GM21576 (cell line): ENCODE results near the gene KIR3DL2.
"Not testable (repeated sequence)": the region's sequence is repeated elsewhere in the genome, so short reads cannot be mapped to it uniquely, and the experiment has no call there.

Source experiments
- ATAC-seq: cut with Tn5 transposase; IDR thresholded peaks from one replicate; pipeline ENCODE4 v1.9.1; 2021; ENCODE audit warnings: mild to moderate bottlenecking, moderate library complexity; ENCODE audit not compliant: unreplicated experiment

The KIR3DL2 gene

DNA sequence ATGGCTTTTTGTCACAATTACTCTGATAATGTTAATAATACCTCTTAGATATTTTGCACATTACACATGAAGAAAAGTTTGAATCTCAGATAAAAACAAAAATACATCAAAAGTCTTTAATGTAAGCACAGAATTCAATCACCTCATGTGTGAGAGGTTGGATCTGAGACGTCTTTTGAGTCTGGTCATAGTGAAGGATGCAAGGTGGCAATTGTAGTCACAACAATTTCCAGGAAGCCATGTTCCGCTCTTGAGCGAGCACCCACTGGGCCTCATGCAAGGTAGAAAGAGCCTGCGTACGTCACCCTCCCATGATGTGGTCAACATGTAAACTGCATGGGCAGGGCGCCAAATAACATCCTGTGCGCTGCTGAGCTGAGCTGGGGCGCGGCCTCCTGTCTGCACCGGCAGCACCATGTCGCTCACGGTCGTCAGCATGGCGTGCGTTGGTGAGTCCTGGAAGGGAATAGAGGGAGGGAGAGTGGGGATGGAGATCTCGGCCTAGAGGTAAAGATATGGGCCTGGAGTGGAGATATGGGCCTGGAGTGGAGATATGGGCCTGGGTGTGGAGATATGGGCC lies at the start of gene KIR3DL2:
Gene KIR3DL2, plus strand, starts transcription at position 383 of the 580 bp plus-strand sequence. Its CDS starts 33 bp downstream, at position 416.
- ATAC-seq: not testable (repeated sequence)

DNA sequence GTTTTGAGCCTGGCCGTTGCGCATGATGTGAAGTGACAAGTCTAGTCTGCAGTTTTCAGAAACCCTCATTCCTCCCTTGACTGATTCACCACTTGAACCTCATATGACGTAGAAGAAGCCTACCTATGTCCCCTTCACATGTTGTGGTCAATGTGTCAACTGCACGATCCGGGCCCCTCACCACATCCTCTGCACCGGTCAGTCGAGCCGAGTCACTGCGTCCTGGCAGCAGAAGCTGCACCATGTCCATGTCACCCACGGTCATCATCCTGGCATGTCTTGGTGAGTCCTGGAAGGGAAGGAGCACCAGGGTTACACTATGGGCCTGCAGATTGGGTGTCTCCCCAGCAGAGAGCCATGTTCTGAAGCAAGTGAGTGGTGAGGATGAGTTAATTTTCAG lies 46.8 kb upstream of the KIR3DL2 start, which contains the start of gene KIR2DL4:
Gene KIR2DL4, plus strand, starts transcription at position 201 of the 400 bp plus-strand sequence. Its CDS starts 42 bp downstream, at position 243.
- ATAC-seq: no peak

DNA sequence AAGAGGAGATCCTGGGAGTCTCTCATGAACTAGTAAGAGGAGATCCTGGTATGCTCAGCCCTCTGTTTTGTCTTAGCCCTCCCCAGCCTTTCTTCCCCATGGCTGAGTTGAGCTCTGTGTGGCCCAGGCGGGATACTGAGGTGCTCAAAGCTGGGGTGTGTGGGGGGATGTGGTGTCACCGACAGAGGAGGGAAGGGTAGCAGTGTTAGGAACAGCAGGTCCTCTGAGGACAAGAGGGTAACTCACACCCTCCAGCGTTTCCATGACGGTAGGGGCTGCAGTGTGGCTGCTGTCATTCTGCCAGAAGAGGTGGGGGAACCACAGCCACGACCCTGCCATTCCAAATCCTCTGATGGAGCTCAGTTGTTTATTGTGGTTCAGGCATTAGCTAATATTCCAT lies 46.1 kb upstream of the KIR3DL2 start:
- ATAC-seq: no peak

DNA sequence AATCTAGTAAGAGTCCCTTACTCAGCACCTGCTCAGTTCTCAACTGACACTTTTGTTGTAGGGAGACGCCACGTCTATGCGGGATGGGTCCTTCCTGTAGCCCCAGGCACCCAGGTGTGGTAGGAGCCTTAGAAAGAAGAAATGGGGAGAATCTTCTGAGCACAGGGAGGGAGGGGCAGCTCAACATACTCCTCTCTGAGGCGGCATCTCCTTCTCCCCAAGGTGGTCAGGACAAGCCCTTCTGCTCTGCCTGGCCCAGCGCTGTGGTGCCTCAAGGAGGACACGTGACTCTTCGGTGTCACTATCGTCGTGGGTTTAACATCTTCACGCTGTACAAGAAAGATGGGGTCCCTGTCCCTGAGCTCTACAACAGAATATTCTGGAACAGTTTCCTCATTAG lies 45.7 kb upstream of the KIR3DL2 start:
- ATAC-seq: no peak

DNA sequence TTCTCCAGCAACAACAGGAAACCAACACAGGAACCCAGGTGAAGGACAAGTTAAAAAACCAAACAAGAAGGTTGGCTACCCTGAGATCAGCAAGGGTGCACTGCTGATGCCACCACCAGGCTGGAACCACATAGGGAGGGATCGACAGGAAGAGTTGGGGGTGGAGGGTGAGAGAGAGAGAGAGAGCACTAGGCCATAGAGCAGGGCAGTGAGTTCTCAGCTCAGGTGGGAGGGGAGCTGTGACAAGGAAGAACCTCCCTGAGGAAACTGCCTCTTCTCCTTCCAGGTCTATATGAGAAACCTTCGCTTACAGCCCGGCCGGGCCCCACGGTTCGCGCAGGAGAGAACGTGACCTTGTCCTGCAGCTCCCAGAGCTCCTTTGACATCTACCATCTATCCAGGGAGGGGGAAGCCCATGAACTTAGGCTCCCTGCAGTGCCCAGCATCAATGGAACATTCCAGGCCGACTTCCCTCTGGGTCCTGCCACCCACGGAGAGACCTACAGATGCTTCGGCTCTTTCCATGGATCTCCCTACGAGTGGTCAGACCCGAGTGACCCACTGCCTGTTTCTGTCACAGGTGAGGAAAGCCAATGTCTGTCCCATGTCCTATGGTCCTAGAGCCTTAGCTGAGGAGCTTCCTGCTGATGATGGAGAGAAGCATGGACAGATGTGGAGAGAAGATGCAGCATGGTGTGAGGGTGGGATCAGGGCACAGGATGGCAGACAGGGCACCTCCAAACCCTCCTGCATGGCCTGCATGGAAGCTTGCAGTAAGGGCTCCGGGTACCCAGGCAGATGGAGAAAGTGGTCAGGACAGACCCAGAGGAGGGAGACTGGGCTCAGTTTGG lies 44.4 kb upstream of the KIR3DL2 start:
- ATAC-seq: no peak

DNA sequence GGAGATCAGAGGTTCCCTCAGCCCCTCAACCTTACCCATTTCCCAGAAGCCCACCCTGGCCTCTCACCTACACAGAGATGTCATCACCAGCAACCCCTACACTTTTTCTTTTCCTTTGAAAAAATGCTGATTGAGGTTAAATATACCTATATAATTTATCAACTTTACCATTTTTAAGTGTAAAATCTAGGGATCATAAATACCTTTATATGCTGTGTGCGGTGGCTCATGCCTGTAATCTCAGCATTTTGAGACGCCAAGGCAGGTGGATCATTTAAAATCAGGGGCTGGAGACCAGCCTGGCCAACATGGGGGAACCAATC lies 43.8 kb upstream of the KIR3DL2 start:
- ATAC-seq: no peak

DNA sequence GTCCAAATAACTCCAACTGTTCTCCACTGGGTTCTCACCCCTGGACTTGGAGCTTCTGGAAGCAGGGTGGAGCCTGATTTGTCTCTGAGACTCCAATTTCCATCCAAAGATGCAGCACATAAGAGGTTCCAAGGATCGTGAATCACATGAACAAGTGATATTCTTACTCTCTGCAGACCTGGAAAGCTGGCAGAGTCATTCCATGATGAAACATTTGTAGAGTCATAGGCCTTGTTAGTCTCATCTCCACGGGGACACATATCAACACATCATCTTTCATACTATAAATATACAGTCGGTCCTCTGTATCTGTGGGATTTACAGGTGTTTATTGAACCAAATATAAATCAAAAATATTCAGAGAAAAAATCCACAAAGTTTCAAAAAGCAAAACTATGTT lies 35.7 kb upstream of the KIR3DL2 start:
- ATAC-seq: not testable (repeated sequence)

DNA sequence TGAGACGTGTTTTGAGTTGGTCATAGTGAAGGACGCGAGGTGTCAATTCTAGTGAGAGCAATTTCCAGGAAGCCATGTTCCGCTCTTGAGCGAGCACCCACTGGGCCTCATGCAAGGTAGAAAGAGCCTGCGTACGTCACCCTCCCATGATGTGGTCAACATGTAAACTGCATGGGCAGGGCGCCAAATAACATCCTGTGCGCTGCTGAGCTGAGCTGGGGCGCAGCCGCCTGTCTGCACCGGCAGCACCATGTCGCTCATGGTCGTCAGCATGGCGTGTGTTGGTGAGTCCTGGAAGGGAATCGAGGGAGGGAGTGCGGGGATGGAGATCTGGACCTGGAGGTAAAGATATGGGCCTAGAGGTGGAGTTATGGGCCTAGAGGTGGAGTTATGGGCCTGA lies 34.0 kb upstream of the KIR3DL2 start, which contains the start of gene KIR3DL1:
Gene KIR3DL1, plus strand, starts transcription at position 218 of the 400 bp plus-strand sequence.
- not testable (repeated sequence) for ATAC-seq

DNA sequence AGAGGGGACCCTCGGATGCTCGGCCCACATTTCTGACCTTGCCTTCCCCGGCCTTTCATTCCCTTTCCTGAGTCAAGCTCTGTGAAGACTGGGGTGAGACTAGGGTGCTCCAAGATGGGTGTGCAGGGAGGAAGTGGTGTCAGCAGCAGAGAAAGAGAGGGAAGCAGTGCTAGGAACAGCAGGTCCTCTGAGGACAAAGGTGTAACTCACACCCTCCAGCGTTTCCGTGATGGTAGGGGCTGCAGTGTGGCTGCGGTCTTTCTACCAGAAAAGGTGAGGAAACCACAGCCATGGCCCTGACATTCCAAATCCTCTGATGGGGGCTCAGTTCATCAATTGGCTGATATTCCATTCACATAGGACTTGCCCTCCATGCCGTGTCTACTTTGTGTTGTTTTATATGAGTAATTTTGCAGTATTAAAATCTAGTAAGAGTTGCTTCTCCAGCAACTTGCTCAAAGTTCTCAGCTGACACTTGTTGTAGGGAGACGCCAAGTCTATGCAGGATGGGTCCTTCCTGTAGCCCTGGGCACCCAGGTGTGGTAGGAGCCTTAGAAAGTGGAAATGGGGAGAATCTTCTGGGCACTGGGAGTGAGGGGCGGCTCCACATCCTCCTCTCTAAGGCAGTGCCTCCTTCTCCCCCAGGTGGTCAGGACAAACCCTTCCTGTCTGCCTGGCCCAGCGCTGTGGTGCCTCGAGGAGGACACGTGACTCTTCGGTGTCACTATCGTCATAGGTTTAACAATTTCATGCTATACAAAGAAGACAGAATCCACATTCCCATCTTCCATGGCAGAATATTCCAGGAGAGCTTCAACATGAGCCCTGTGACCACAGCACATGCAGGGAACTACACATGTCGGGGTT lies 32.3 kb upstream of the KIR3DL2 start:
- ATAC-seq: no peak

DNA sequence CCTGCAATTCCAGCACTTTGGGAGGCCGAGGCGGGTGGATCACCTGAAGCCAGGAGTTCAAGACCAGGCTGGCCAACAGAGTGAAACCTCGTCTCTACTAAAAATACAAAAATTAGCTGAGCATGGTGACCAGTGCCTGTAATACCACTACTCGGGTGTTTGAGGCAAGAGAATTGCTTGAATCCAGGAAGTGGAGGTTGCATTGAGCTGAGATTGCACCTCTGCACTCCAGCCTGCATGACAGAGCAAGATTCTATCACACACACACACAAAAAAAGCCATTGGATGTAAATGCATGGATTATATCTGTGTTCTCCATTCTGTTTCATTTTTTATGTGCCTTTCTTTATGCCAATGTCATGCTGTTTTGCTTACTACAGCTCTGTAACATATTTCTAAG lies 25.8 kb upstream of the KIR3DL2 start:
- ATAC-seq: not testable (repeated sequence)

DNA sequence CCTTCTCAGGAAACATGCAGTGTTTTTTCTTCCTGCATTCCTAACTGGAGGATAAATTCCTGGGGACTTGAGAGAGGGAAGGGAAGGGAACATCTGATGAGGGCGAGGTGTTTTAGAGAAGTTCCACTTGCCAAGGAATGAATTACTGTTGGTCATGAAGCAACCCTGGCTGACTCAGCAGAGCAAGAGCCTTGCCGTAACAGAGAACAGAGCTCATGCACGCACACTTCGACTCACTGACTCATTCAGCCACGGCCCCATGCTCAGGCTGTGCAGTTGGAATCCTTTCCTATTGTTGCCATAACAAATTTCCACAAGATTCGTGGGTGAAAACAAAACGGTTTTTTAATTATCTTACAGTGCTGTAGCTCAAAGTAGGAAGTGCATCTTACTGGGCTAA lies 24.9 kb upstream of the KIR3DL2 start:
- ATAC-seq: not testable (repeated sequence)

DNA sequence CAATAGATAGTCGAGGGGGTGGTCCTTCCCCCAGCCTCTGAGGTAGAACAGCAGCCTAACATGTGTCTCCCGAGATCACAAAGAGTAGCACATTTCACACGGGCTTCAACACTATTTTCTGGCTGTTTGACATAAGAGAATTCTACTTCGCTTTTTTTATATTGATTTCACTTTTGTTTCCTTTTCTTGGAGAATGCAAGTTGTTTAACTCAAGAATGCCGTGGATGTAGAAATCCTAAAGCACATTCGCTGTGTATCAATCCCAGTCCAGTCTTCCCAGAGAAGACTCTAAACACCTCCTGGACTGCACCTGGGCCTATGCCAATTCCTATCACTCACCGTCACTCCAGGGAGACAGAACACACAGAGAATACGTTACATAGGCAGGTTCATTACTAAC lies 22.2 kb upstream of the KIR3DL2 start:
- ATAC-seq: not testable (repeated sequence)

DNA sequence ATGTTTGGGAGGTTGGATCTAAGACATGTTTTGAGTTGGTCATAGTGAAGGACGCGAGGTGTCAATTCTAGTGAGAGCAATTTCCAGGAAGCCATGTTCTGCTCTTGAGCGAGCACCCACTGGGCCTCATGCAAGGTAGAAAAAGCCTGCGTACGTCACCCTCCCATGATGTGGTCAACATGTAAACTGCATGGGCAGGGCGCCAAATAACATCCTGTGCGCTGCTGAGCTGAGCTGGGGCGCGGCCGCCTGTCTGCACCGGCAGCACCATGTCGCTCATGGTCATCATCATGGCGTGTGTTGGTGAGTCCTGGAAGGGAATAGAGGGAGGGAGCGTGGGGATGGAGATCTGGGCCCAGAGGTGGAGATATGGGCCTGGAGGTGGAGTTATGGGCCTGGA lies 17.7 kb upstream of the KIR3DL2 start, which contains the start of gene KIR2DS4:
Gene KIR2DS4, plus strand, starts transcription at position 181 of the 400 bp plus-strand sequence.
- not testable (repeated sequence) for ATAC-seq

DNA sequence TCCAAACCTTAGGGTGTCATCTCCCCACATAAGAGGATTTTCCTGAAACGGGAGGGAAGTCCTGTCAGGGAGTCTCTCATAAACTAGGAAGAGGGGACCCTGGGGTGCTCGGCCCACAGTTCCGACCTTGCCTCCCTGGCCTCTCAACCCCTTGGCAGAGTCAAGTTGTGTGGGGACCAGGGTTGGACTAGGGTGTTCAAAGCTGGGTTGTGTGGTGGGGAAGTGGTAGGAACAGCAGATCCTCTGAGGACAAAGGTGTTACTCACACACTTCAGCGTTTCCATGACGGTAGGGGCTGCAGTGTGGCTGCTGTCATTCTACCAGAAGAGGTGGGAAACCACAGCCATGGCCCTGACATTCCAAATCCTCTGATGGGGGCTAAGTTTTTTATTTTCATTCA lies 15.1 kb upstream of the KIR3DL2 start:
- ATAC-seq: not testable (repeated sequence)

DNA sequence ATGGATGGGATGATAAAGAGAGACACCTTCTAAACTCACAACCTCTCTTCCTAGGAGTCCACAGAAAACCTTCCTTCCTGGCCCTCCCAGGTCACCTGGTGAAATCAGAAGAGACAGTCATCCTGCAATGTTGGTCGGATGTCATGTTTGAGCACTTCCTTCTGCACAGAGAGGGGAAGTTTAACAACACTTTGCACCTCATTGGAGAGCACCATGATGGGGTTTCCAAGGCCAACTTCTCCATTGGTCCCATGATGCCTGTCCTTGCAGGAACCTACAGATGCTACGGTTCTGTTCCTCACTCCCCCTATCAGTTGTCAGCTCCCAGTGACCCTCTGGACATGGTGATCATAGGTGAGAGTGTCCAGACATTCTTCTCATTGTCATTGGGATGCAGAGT lies 12.7 kb upstream of the KIR3DL2 start:
- ATAC-seq: not testable (repeated sequence)

DNA sequence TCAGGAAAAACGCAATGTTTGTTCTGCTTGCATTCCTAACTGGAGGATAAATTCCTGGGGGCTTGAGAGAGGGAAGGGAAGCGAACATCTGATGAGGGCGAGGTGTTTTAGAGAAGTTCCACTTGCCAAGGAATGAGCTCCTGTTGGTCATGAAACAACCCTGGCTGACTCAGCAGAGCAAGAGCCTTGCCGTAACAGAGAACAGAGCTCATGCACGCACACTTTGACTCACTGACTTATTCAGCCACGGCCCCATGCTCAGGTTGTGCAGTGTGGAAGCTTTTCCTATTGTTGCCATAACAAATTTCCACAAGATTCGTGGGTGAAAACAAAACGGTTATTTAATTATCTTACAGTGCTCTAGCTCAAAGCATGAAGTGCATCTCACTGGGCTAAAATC lies 7.1 kb upstream of the KIR3DL2 start:
- not testable (repeated sequence) for ATAC-seq

DNA sequence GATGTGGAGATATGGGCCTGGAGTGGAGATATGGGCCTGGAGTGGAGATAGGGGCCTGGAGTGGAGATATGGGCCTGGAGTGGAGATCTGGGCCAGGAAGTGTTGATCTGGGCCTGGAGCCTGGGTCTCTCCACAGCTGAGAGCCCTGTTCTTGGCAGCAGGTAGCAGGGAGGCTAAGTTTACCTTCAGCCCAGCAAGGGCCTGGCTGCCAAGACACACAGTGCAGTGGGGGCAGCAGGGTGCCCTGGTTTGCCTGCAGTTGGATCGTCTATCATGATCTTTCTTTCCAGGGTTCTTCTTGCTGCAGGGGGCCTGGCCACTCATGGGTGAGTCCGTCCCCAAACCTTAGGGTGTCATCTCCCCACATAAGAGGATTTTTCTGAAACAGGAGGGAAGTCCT lies 687 bp downstream of the KIR3DL2 start:
- no peak for ATAC-seq

DNA sequence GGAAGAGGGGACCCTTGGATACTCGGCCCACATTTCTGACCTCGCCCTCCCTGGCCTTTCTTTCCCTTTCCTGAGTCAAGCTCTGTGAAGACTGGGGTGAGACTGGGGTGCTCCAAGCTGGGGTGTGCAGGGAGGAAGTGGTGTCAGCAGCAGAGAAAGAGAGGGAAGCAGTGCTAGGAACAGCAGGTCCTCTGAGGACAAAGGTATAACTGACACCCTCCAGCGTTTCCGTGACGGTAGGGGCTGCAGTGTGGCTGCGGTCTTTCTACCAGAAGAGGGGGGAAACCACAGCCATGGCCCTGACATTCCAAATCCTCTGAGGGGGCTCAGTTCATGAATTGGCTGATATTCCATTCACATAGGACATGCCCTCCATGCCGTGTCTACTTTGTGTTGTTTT lies 1.1 kb downstream of the KIR3DL2 start:
- ATAC-seq: no peak

DNA sequence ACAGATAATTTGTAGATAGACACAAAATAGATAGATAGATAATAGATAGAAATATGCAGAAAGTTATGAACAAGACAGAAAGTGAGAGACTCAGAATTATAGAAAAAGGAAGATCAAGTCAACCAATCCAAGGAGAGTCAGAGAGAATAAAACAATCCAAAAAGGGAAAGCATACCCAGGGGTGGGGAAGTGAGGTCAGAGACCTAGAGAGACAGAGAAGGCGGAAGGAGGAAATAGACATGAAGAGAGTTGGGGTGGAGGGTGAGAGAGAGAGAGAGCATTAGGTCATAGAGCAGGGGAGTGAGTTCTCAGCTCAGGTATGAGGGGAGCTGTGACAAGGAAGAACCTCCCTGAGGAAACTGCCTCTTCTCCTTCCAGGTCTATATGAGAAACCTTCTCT lies 5.0 kb downstream of the KIR3DL2 start:
- not testable (repeated sequence) for ATAC-seq

DNA sequence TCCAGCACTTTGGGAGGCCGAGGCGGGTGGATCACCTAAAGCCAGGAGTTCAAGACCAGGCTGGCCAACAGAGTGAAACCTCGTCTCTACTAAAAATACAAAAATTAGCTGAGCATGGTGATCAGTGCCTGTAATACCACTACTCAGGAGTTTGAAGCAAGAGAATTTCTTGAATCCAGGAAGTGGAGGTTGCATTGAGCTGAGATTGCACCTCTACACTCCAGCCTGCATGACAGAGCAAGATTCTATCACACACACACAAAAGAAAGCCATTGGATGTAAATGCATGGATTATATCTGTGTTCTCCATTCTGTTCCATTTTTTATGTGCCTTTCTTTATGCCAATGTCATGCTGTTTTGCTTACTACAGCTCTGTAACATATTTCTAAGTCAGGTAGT lies 8.2 kb downstream of the KIR3DL2 start:
- not testable (repeated sequence) for ATAC-seq

DNA sequence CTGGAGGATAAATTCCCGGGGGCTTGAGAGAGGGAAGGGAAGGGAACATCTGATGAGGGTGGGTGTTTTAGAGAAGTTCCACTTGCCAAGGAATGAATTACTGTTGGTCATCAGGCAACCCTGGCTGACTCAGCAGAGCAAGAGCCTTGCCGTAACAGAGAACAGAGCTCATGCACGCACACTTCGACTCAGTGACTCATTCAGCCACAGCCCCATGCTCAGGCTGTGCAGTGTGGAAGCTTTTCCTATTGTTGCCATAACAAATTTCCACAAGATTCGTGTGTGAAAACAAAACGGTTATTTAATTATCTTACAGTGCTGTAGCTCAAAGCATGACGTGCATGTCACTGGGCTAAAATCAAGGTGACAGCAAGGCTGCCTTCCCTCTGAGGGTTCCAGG lies 9.2 kb downstream of the KIR3DL2 start:
- not testable (repeated sequence) for ATAC-seq
